Measurements from ENCODE around the gene CPEB3. TPM values are rescaled to one million over a fixed set of nuclear protein-coding genes. Genes with fewer than 3 reads are reported as not detected.

Gene CPEB3
- total RNA-seq, 1 experiment from 2014 or later = 2.4 TPM

DNA sequence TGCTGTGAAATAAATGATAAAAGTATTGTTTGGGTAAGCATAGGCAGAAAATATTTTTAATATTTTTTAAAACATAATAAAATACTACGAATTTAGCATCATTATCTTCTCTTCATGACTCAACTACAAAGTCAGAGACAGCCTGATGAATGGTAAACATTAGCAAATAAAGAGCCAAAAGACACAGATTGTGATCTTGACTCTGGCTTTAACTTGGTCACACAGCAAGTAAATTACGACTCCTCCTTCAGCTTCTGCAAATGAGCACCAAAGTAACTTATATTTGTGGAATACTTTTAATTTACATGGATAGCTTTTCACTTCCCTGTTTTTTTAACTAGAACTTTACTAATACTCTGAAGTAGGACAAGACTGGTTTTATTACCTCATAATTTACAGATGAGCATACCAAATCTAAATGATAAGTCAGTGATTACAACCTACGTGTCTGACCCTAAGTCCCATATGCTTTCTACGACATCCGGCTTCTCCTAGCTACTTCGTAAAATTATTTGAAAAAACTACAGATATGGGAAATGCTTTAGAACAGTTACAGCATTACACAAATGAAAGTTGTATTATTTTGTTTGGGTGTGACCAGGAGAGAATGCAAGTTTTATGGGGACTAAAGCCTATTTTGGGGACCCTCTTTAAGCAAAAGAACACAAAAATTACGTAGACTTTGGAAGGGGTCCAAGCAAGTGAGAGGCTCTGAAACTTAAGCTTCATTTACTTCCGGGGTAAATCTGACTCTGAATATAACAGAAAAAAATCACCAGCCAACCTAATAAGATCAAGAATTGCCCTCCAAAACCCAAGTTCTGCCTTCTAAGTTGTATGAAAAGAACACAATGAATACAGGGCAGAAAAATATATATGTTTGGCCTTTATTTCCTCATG lies 133.8 kb downstream of the CPEB3 start:
- Histone ChIP-seq H3K27ac (ENCODE audit: low read length) (no peak overlapping the region), H3K36me3 (ENCODE audit: control insufficient read depth, insufficient read depth, low read length) (no peaks in the 10 kb centered on the region), H3K27me3 (ENCODE audit: control insufficient read depth, insufficient read depth, low read length) (no peaks in the 10 kb centered on the region), H3K9me3 (ENCODE audit: control insufficient read depth, insufficient read depth, low read depth, low read length) (no peaks in the 10 kb centered on the region), H3K4me3 (ENCODE audit: low read depth in 2 of 2, low read length in 2 of 2) (no peak overlapping the region), H3K4me1 (ENCODE audit: control insufficient read depth, insufficient read depth, low read length) (0 out of 2 replicates have a peak, but pooled peaks cover 5% of the 10 kb centered on the region)
- DNase-seq (ENCODE audit: low read depth, low spot score) (no peak), ATAC-seq (no peak)
- ChIA-PET CTCF (no interaction called here), POLR2A (no interaction called here)
- BruUV-seq (replicated peaks) = no TSS peak
- in situ Hi-C loops (cut with HindIII; ENCODE audit: low pct_unique_long_range_greater_than_20kb, low sequenced_read_pairs) = no loop called here
- TF ChIP-seq TCF7L2 (IDR thresholded peaks at IDR 0.05; ENCODE audit: low read depth, low read length) = no peak
- TF ChIP-seq, protein P1, sequence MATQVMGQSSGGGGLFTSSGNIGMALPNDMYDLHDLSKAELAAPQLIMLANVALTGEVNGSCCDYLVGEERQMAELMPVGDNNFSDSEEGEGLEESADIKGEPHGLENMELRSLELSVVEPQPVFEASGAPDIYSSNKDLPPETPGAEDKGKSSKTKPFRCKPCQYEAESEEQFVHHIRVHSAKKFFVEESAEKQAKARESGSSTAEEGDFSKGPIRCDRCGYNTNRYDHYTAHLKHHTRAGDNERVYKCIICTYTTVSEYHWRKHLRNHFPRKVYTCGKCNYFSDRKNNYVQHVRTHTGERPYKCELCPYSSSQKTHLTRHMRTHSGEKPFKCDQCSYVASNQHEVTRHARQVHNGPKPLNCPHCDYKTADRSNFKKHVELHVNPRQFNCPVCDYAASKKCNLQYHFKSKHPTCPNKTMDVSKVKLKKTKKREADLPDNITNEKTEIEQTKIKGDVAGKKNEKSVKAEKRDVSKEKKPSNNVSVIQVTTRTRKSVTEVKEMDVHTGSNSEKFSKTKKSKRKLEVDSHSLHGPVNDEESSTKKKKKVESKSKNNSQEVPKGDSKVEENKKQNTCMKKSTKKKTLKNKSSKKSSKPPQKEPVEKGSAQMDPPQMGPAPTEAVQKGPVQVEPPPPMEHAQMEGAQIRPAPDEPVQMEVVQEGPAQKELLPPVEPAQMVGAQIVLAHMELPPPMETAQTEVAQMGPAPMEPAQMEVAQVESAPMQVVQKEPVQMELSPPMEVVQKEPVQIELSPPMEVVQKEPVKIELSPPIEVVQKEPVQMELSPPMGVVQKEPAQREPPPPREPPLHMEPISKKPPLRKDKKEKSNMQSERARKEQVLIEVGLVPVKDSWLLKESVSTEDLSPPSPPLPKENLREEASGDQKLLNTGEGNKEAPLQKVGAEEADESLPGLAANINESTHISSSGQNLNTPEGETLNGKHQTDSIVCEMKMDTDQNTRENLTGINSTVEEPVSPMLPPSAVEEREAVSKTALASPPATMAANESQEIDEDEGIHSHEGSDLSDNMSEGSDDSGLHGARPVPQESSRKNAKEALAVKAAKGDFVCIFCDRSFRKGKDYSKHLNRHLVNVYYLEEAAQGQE (IDR thresholded peaks at IDR 0.05; ENCODE audit: insufficient read depth in 1 of 2, low read depth in 2 of 2, low read length in 1 of 2) = no peak
- TF ChIP-seq, protein P2, sequence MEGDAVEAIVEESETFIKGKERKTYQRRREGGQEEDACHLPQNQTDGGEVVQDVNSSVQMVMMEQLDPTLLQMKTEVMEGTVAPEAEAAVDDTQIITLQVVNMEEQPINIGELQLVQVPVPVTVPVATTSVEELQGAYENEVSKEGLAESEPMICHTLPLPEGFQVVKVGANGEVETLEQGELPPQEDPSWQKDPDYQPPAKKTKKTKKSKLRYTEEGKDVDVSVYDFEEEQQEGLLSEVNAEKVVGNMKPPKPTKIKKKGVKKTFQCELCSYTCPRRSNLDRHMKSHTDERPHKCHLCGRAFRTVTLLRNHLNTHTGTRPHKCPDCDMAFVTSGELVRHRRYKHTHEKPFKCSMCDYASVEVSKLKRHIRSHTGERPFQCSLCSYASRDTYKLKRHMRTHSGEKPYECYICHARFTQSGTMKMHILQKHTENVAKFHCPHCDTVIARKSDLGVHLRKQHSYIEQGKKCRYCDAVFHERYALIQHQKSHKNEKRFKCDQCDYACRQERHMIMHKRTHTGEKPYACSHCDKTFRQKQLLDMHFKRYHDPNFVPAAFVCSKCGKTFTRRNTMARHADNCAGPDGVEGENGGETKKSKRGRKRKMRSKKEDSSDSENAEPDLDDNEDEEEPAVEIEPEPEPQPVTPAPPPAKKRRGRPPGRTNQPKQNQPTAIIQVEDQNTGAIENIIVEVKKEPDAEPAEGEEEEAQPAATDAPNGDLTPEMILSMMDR (IDR thresholded peaks at IDR 0.05) = no peak
- TF ChIP-seq SIN3A (IDR thresholded peaks at IDR 0.05; ENCODE audit: borderline replicate concordance, insufficient read depth, low read depth, low read length) = no peak
- no peak for TF ChIP-seq POLR2AphosphoS5 (IDR thresholded peaks at IDR 0.05; ENCODE audit: low read depth, low read length)
- intact Hi-C loops (cut with micrococcal nuclease; ENCODE audit: unreplicated experiment) = no loop called here

DNA sequence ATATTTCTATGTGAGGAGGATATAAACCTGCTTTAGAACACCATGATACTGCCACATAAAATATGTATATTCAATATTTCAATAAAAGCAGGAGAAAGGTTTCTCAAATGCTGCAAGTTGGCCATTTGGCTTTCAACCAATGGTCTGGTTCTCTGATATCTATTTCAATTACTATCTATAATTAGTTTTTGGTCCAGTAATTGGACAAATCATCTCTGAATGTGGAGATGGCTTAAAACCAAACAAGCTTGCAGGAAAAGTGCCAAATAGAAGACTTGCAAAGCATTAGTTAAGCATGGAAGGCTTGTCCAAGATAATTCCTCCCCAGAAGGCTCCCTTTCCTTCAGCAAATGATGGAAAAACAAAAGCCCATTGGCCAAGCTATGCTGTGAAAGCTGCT lies 140.1 kb downstream of the CPEB3 start:
- no peaks in the 10 kb centered on the region for H3K27me3 ChIP-seq (ENCODE audit: control insufficient read depth, insufficient read depth, low read length)
- POLR2A ChIA-PET = no interaction called here
- CTCF ChIA-PET = no interaction called here
- ATAC-seq (no peak), DNase-seq (ENCODE audit: low read depth, low spot score) (no peak)
- no peaks in the 10 kb centered on the region for H3K4me1 ChIP-seq (ENCODE audit: control insufficient read depth, insufficient read depth, low read length)
- no peaks in the 10 kb centered on the region for H3K9me3 ChIP-seq (ENCODE audit: control insufficient read depth, insufficient read depth, low read depth, low read length)
- H3K36me3 ChIP-seq (ENCODE audit: control insufficient read depth, insufficient read depth, low read length) = no peaks in the 10 kb centered on the region
- BruUV-seq (replicated peaks) = no TSS peak
- H3K4me3 ChIP-seq (ENCODE audit: low read depth in 2 of 2, low read length in 2 of 2) = no peak overlapping the region
- TF ChIP-seq, protein P2 (IDR thresholded peaks at IDR 0.05) = no peak
- TF ChIP-seq TCF7L2 (IDR thresholded peaks at IDR 0.05; ENCODE audit: low read depth, low read length) = no peak
- no peak overlapping the region for H3K27ac ChIP-seq (ENCODE audit: low read length)
- intact Hi-C loops (cut with micrococcal nuclease; ENCODE audit: unreplicated experiment) = no loop called here
- in situ Hi-C loops (cut with HindIII; ENCODE audit: low pct_unique_long_range_greater_than_20kb, low sequenced_read_pairs) = no loop called here
